ENCODE measurements around the gene SRC. TPM values are rescaled to one million over a fixed set of nuclear protein-coding genes. Genes with fewer than 3 reads are reported as not detected.
A peak's percentile ranks its signal among the peaks of the same experiment; 100 is the strongest.

SRC gene
- total and polyA plus RNA-seq, 2 of the 8 experiments (the other 6 are each of a cell fraction or from before 2014, with no cell fraction given): 27.6 to 28.8 TPM

GRCh38 chr20:37389844-37390275 lies 43.9 kb downstream of the SRC start (continued):
- TF ChIP-seq RAD21 (IDR thresholded peaks at IDR 0.05 in 1 of 2, conservative IDR thresholded peaks at IDR 0.05 in 1 of 2; ENCODE audit: low read depth in 2 of 2, low read length in 2 of 2): peak in 1 of 2 experiments; percentile 10; a peak in 2 of 4 replicates

Measured in H1 (cell line).